Stimulated activated CD4-positive, alpha-beta T cell treated with anti-CD3 and anti-CD28 coated beads, TNF-alpha, amount 100 ng/mL, for 24 hours (primary cell): Measurements from ENCODE around the gene EID3.
"Not testable (repeated sequence)": the region's sequence is repeated elsewhere in the genome, so short reads cannot be mapped to it uniquely, and the experiment has no call there.

ENCODE experiments used
- DNase-seq, 3 experiments: peaks; one replicate each; pipeline ENCODE4 v3.0.0-alpha.2; 2020; ENCODE audit warnings: low read depth in 3 of 3

The EID3 gene

GRCh38 chr12:104288635-104289274 is 14.8 kb upstream of the EID3 start:
- DNase-seq: peak; percentile 63 to 84 (median 74)

- no peak for DNase-seq
Observed at GRCh38 chr12:104290320-104290719, 13.2 kb upstream of the EID3 start.

GRCh38 chr12:104290855-104291254 is 12.7 kb upstream of the EID3 start:
- DNase-seq: no peak

GRCh38 chr12:104291867-104292524 is 11.5 kb upstream of the EID3 start:
- DNase-seq: no peak

- no peak for DNase-seq
Observed at GRCh38 chr12:104292872-104293794, 10.4 kb upstream of the EID3 start.

GRCh38 chr12:104294158-104294859 is 9.2 kb upstream of the EID3 start:
- DNase-seq: not testable (repeated sequence)

- DNase-seq: no peak
Observed at GRCh38 chr12:104294927-104295668, 8.4 kb upstream of the EID3 start.

- no peak for DNase-seq
Observed at GRCh38 chr12:104295954-104296353, 7.6 kb upstream of the EID3 start.

- no peak for DNase-seq
Observed at GRCh38 chr12:104296718-104297117, 6.8 kb upstream of the EID3 start.

GRCh38 chr12:104297477-104298113 is 5.9 kb upstream of the EID3 start:
- DNase-seq: no peak

GRCh38 chr12:104299842-104300481 is 3.6 kb upstream of the EID3 start:
- no peak for DNase-seq

GRCh38 chr12:104304261-104305009 is 896 bp downstream of the EID3 start:
- DNase-seq: no peak

- no peak for DNase-seq
Observed at GRCh38 chr12:104305349-104305748, 1.8 kb downstream of the EID3 start.

GRCh38 chr12:104306376-104306775 is 2.8 kb downstream of the EID3 start:
- DNase-seq: no peak

- DNase-seq: no peak
Observed at GRCh38 chr12:104306943-104307654, 3.6 kb downstream of the EID3 start.

GRCh38 chr12:104307655-104308000 is 4.1 kb downstream of the EID3 start:
- no peak for DNase-seq

- no peak for DNase-seq
Observed at GRCh38 chr12:104309446-104309993, 6.0 kb downstream of the EID3 start.

GRCh38 chr12:104310751-104311633 is 7.5 kb downstream of the EID3 start:
- no peak for DNase-seq
